ENCODE data around the gene ISM1.

DNA sequence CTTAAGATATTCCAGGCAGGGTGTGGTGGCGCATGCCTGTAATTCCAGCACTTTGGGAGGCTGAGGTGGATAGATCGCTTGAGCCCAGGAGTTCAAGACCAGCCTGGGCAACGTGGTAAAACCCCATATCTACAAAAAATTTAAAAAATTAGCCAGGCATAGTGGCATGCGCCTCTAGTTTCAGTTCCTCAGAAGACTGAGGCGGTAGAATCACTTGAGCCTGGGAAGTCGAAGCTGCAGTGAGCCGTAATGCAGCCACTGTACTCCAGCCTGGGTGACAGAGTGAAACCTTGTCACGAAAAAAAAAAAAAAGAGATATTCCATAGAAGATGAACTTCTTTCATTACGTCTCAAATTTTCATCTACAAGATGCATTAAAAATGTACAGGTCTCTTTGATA, 46.7 kb upstream of the ISM1 start:
- TF ChIP-seq TAF1 (IDR thresholded peaks at IDR 0.05; ENCODE audit: borderline replicate concordance, low read depth, low read length) = no peak
- TF ChIP-seq POLR2A (IDR thresholded peaks at IDR 0.05; ENCODE audit: low read depth, low read length) = no peak
- no peak for TF ChIP-seq POLR2AphosphoS5 (IDR thresholded peaks at IDR 0.05; ENCODE audit: low read depth, low read length)

All from GM12892 (cell line).